HepG2 (cell line): ENCODE results near the gene PPP1R18. TPM values are rescaled to one million over a fixed set of nuclear protein-coding genes. Genes with fewer than 3 reads are reported as not detected.

Source experiments
- ADNP ChIP-seq: sonication (generic); formaldehyde crosslinking; IDR thresholded peaks from 2 replicates; pipeline ENCODE4 v1.4.0; 2020; ENCODE audit warnings: missing genetic modification reagents
- AHR ChIP-seq: IDR thresholded peaks from 2 replicates; pipeline ENCODE4 v1.6.1; 2018; ENCODE audit warnings: missing genetic modification reagents, missing compliant biosample characterization
- ATF7 ChIP-seq, 2 experiments: fragments of 450-650 bp in 1 of 2; sonication (generic) in 1 of 2; formaldehyde crosslinking in 1 of 2; IDR thresholded peaks; 2 replicates each; pipeline versions ENCODE4 v1.4.0 to v1.6.1; 2016 to 2020; ENCODE audit warnings: antibody characterized with exemption in 1 of 2, mild to moderate bottlenecking in 1 of 2, missing genetic modification reagents in 1 of 2
- BATF2 ChIP-seq: sonication (generic); formaldehyde crosslinking; IDR thresholded peaks from 2 replicates; pipeline ENCODE4 v1.8.0; 2022; ENCODE audit warnings: mild to moderate bottlenecking, missing genetic modification reagents, moderate library complexity
- BCL3 ChIP-seq: sonication (generic); formaldehyde crosslinking; IDR thresholded peaks from 2 replicates; pipeline ENCODE4 v1.5.1; 2020; ENCODE audit warnings: mild to moderate bottlenecking, missing genetic modification reagents, moderate library complexity
- DMAP1 ChIP-seq: IDR thresholded peaks from 2 replicates; pipeline ENCODE4 v1.6.1; 2016
- DPF2 ChIP-seq: sonication (generic); formaldehyde crosslinking; IDR thresholded peaks from 2 replicates; pipeline ENCODE4 v1.4.0; 2020; ENCODE audit warnings: mild to moderate bottlenecking, low read depth, missing genetic modification reagents, borderline replicate concordance
- JUNB ChIP-seq: sonication (generic); formaldehyde crosslinking; IDR thresholded peaks from 2 replicates; pipeline ENCODE4 v1.8.0; 2022; ENCODE audit warnings: missing genetic modification reagents, mild to moderate bottlenecking, borderline replicate concordance
- KDM2A ChIP-seq: sonication (generic); formaldehyde crosslinking; IDR thresholded peaks from 2 replicates; pipeline ENCODE4 v1.4.0; 2020; ENCODE audit warnings: low read depth, missing genetic modification reagents, borderline replicate concordance
- LRRFIP1 ChIP-seq: sonication (generic); formaldehyde crosslinking; conservative IDR thresholded peaks from 2 replicates; pipeline ENCODE4 v1.4.0; 2020; ENCODE audit warnings: missing genetic modification reagents
- MBD4 ChIP-seq: IDR thresholded peaks from 2 replicates; pipeline ENCODE4 v1.6.1; 2012; ENCODE audit warnings: low read length, inconsistent platforms, borderline replicate concordance
- MTA3 ChIP-seq: sonication (generic); formaldehyde crosslinking; IDR thresholded peaks from 2 replicates; pipeline ENCODE4 v1.4.0; 2020; ENCODE audit warnings: missing genetic modification reagents
- NFIC ChIP-seq: IDR thresholded peaks from 2 replicates; pipeline ENCODE4 v1.6.1; 2012; ENCODE audit warnings: mild to moderate bottlenecking, low read length, inconsistent platforms
- POGZ ChIP-seq: sonication (generic); formaldehyde crosslinking; IDR thresholded peaks from 2 replicates; pipeline ENCODE4 v1.4.0; 2020; ENCODE audit warnings: mild to moderate bottlenecking, missing genetic modification reagents
- PRPF4 ChIP-seq: fragments of 200-400 bp; formaldehyde crosslinking; IDR thresholded peaks from 2 replicates; pipeline ENCODE4 v1.6.1; 2016; ENCODE audit warnings: low read length, low read depth; ENCODE audit not compliant: poor library complexity, severe bottlenecking
- RAD21 ChIP-seq: fragments of 450-650 bp; formaldehyde crosslinking; IDR thresholded peaks from 2 replicates; pipeline ENCODE4 v1.5.0; 2020; ENCODE audit warnings: mild to moderate bottlenecking
- SALL2 ChIP-seq: sonication (generic); formaldehyde crosslinking; IDR thresholded peaks from 2 replicates; pipeline ENCODE4 v1.8.1; 2023; ENCODE audit warnings: mild to moderate bottlenecking, missing genetic modification reagents, inconsistent platforms
- SIX4 ChIP-seq: sonication (generic); formaldehyde crosslinking; IDR thresholded peaks from 2 replicates; pipeline ENCODE4 v1.4.0; 2020; ENCODE audit warnings: missing genetic modification reagents
- SNAPC5 ChIP-seq: sonication (generic); formaldehyde crosslinking; IDR thresholded peaks from 2 replicates; pipeline ENCODE4 v1.8.1; 2023; ENCODE audit warnings: mild to moderate bottlenecking, missing genetic modification reagents, borderline replicate concordance
- TAF15 ChIP-seq: fragments of 200-400 bp; formaldehyde crosslinking; IDR thresholded peaks from one replicate; pipeline ENCODE4 v1.6.1; 2018; ENCODE audit warnings: mild to moderate bottlenecking, low read depth, low read length; ENCODE audit not compliant: poor library complexity, severe bottlenecking
- ZBTB20 ChIP-seq: sonication (generic); formaldehyde crosslinking; IDR thresholded peaks from 2 replicates; pipeline ENCODE4 v1.8.1; 2023; ENCODE audit warnings: missing genetic modification reagents, low read depth, mild to moderate bottlenecking, borderline replicate concordance
- ZNF503 ChIP-seq: sonication (generic); formaldehyde crosslinking; IDR thresholded peaks from 2 replicates; pipeline ENCODE4 v1.4.0; 2020; ENCODE audit warnings: missing genetic modification reagents
- ZNF577 ChIP-seq: sonication (generic); formaldehyde crosslinking; IDR thresholded peaks from 2 replicates; pipeline ENCODE4 v1.4.0; 2020; ENCODE audit warnings: mild to moderate bottlenecking, low read depth, missing genetic modification reagents, borderline replicate concordance
- polyA plus RNA-seq, 8 experiments: library from polyadenylated mRNA; depleted of rRNA in 3 of 8; stranded (reverse) in 7 of 8; unstranded in 1 of 8; fragments of >200 nt; fragmentation: Illumina TruSeq in 4 of 8; extraction: Trizol in 4 of 8; gene quantifications; 2 replicates each; pipeline versions ENCODE4 v1.2.1 to v1.2.3, GENCODE V29; 2011 to 2016; ENCODE audit warnings: low read depth in 4 of 8, missing spikeins in 1 of 8, mixed read lengths in 1 of 8; ENCODE audit not compliant: insufficient read depth in 1 of 8
- total RNA-seq, 5 experiments: library from RNA; depleted of rRNA; stranded (reverse); fragments of >200 nt; fragmentation: Illumina TruSeq; extraction: Trizol; gene quantifications; 2 replicates each; pipeline ENCODE4 v1.2.3, GENCODE V29; 2016; ENCODE audit warnings: low read depth in 1 of 5

Gene PPP1R18
- total and polyA plus RNA-seq, 2 of the 13 experiments (the other 11 are each of a cell fraction or from before 2014, with no cell fraction given), result 4.9 to 9.2 TPM

- TF ChIP-seq MBD4, result no peak
- peak; percentile 86 for TF ChIP-seq KDM2A (CRISPR knock-in tag)
- no peak for TF ChIP-seq ZNF577 (CRISPR knock-in tag)
- no peak for TF ChIP-seq SIX4 (CRISPR knock-in tag)
- TF ChIP-seq ZNF503, result peak; percentile 65; the same call in 1 of the 2 replicates
- TF ChIP-seq SNAPC5 (CRISPR knock-in tag), result 0 out of 2 replicates have a peak, but pooled peaks have one; percentile 69
- no peak for TF ChIP-seq ATF7 (IDR thresholded peaks at IDR 0.05)
- 0 out of 2 replicates have a peak, but pooled peaks have one; percentile 36 for TF ChIP-seq ATF7 (CRISPR knock-in tag; IDR thresholded peaks at IDR 0.05)
- peak; percentile 83 for TF ChIP-seq DMAP1
- peak; percentile 79; the same call in 1 of the 2 replicates for TF ChIP-seq SALL2 (CRISPR knock-in tag)
- TF ChIP-seq BATF2, result no peak
- no peak for TF ChIP-seq DPF2 (CRISPR knock-in tag)
- TF ChIP-seq LRRFIP1 (CRISPR knock-in tag), result no peak
- no peak for TF ChIP-seq TAF15
- no peak for TF ChIP-seq MTA3 (CRISPR knock-in tag)
- peak; percentile 71 for TF ChIP-seq RAD21 (CRISPR knock-in tag)
- no peak for TF ChIP-seq JUNB (CRISPR knock-in tag)
- TF ChIP-seq BCL3 (CRISPR knock-in tag), result peak; percentile 36; the same call in 1 of the 2 replicates
- TF ChIP-seq NFIC, result no peak; the same call in 1 of the 2 replicates
- TF ChIP-seq POGZ (CRISPR knock-in tag), result peak; percentile 50; the same call in 1 of the 2 replicates
- TF ChIP-seq ZBTB20 (CRISPR knock-in tag), result peak; percentile 83; the same call in 1 of the 2 replicates
- no peak for TF ChIP-seq PRPF4
- TF ChIP-seq AHR (CRISPR knock-in tag), result peak; percentile 94
- peak; percentile 70 for TF ChIP-seq ADNP (CRISPR knock-in tag)
Measured at GRCh38 chr6:30672445-30673253, 13.8 kb downstream of the PPP1R18 start, which contains the start of gene DHX16 (continued).
